Measurements from ENCODE around the gene ZNF436.

DNA sequence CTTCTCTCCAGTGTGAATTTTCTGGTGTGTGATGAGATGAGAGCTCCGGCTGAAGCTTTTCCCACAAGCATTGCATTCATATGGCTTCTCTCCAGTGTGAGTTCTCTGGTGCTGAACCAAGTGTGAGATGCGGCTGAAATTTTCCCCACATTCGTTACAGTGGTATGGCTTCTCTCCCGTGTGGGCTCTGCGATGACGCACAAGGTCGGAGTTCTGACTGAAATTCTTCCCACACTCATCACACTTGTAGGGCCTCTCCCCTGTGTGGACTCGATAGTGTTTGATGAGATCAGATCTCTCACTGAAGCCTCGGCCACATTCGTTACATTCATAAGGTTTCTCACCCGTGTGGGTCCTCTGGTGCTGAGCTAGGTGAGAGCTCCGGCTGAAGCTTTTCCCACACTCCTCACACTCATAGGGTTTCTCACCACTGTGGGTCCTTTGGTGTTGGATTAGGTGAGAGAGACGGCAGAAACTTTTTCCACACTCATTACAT, 7.4 kb downstream of the ZNF436 start:
- TF ChIP-seq TOX (CRISPR knock-in tag; IDR thresholded peaks at IDR 0.05; ENCODE audit: borderline replicate concordance) (no peak), ZFP3 (CRISPR knock-in tag; IDR thresholded peaks at IDR 0.05) (no peak), ZFP30 (CRISPR knock-in tag; IDR thresholded peaks at IDR 0.05) (no peak), TCF4 (CRISPR knock-in tag; IDR thresholded peaks at IDR 0.05; ENCODE audit: borderline replicate concordance) (no peak), RARB (CRISPR knock-in tag; IDR thresholded peaks at IDR 0.05) (no peak), ZNF70 (CRISPR knock-in tag; IDR thresholded peaks at IDR 0.05) (no peak), ESRRG (CRISPR knock-in tag; IDR thresholded peaks at IDR 0.05) (no peak), ZC3H10 (CRISPR knock-in tag; IDR thresholded peaks at IDR 0.05) (no peak), CSDC2 (CRISPR knock-in tag; IDR thresholded peaks at IDR 0.05) (no peak), GLIS3 (CRISPR knock-in tag; IDR thresholded peaks at IDR 0.05) (no peak), ARNTL (CRISPR knock-in tag; IDR thresholded peaks at IDR 0.05; ENCODE audit: borderline replicate concordance, low read depth) (no peak), SNAI2 (CRISPR knock-in tag; IDR thresholded peaks at IDR 0.05) (no peak)
- TF ChIP-seq, protein P1, sequence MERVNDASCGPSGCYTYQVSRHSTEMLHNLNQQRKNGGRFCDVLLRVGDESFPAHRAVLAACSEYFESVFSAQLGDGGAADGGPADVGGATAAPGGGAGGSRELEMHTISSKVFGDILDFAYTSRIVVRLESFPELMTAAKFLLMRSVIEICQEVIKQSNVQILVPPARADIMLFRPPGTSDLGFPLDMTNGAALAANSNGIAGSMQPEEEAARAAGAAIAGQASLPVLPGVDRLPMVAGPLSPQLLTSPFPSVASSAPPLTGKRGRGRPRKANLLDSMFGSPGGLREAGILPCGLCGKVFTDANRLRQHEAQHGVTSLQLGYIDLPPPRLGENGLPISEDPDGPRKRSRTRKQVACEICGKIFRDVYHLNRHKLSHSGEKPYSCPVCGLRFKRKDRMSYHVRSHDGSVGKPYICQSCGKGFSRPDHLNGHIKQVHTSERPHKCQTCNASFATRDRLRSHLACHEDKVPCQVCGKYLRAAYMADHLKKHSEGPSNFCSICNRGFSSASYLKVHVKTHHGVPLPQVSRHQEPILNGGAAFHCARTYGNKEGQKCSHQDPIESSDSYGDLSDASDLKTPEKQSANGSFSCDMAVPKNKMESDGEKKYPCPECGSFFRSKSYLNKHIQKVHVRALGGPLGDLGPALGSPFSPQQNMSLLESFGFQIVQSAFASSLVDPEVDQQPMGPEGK (CRISPR knock-in tag; IDR thresholded peaks at IDR 0.05; ENCODE audit: borderline replicate concordance), result no peak
- TF ChIP-seq, protein P2, sequence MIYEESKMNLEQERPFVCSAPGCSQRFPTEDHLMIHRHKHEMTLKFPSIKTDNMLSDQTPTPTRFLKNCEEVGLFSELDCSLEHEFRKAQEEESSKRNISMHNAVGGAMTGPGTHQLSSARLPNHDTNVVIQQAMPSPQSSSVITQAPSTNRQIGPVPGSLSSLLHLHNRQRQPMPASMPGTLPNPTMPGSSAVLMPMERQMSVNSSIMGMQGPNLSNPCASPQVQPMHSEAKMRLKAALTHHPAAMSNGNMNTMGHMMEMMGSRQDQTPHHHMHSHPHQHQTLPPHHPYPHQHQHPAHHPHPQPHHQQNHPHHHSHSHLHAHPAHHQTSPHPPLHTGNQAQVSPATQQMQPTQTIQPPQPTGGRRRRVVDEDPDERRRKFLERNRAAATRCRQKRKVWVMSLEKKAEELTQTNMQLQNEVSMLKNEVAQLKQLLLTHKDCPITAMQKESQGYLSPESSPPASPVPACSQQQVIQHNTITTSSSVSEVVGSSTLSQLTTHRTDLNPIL (CRISPR knock-in tag; IDR thresholded peaks at IDR 0.05; ENCODE audit: low read depth), result no peak

Measured in SK-N-SH treated with all-trans-retinoic acid at 6 μM for 48 hours (cell line).